GM06990 (cell line): ENCODE results near the gene VPS52.

Experiments used
- DNase-seq: peaks from one replicate; pipeline ENCODE4 v3.0.0-alpha.2; 2011; ENCODE audit not compliant: insufficient read length; ENCODE audit errors: extremely low read depth
- H3K27me3 ChIP-seq: replicated peaks from 2 replicates; pipeline ENCODE4 v1.6.0; 2011; ENCODE audit warnings: low read length; ENCODE audit not compliant: control insufficient read depth, insufficient read depth
- H3K36me3 ChIP-seq: 2 replicates; pipeline ENCODE4 v1.5.1; 2011; ENCODE audit warnings: low read length; ENCODE audit not compliant: control insufficient read depth, insufficient read depth
- H3K4me3 ChIP-seq: replicated peaks from 2 replicates; pipeline ENCODE4 v1.5.1; 2011; ENCODE audit warnings: low read depth, mild to moderate bottlenecking, control low read depth, low read length
- TF ChIP-seq, protein P1 (sequence below): IDR thresholded peaks from 2 replicates; pipeline ENCODE4 v1.5.1; 2011; ENCODE audit warnings: low read length, control low read depth, mild to moderate bottlenecking, inconsistent platforms; ENCODE audit not compliant: insufficient read depth, poor library complexity, severe bottlenecking

The VPS52 gene

GRCh38 chr6:33297956-33298772 is 26.5 kb upstream of the VPS52 start:
- Histone ChIP-seq H3K27me3 (no peaks in the 10 kb centered on the region), H3K4me3 (peak overlapping the region; percentile 81), H3K36me3 (peaks cover 9% of the 10 kb centered on the region)
- peak; percentile 67 for DNase-seq
- TF ChIP-seq, protein P1, sequence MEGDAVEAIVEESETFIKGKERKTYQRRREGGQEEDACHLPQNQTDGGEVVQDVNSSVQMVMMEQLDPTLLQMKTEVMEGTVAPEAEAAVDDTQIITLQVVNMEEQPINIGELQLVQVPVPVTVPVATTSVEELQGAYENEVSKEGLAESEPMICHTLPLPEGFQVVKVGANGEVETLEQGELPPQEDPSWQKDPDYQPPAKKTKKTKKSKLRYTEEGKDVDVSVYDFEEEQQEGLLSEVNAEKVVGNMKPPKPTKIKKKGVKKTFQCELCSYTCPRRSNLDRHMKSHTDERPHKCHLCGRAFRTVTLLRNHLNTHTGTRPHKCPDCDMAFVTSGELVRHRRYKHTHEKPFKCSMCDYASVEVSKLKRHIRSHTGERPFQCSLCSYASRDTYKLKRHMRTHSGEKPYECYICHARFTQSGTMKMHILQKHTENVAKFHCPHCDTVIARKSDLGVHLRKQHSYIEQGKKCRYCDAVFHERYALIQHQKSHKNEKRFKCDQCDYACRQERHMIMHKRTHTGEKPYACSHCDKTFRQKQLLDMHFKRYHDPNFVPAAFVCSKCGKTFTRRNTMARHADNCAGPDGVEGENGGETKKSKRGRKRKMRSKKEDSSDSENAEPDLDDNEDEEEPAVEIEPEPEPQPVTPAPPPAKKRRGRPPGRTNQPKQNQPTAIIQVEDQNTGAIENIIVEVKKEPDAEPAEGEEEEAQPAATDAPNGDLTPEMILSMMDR, result peak; percentile 15

GRCh38 chr6:33297406-33297955 is 25.8 kb upstream of the VPS52 start:
- peak overlapping the region; percentile 81 for H3K4me3 ChIP-seq
- DNase-seq, result no peak
- H3K36me3 ChIP-seq, result peaks cover 10% of the 10 kb centered on the region
- TF ChIP-seq, protein P1, result no peak
- H3K27me3 ChIP-seq, result no peaks in the 10 kb centered on the region

- H3K4me3 ChIP-seq, result peak overlapping the region; percentile 81; the same call in 1 of the 2 replicates
- no peaks in the 10 kb centered on the region for H3K27me3 ChIP-seq
- TF ChIP-seq, protein P1, result no peak
- peaks cover 10% of the 10 kb centered on the region for H3K36me3 ChIP-seq
- DNase-seq, result no peak
Observed at GRCh38 chr6:33296797-33297405, 25.2 kb upstream of the VPS52 start.

- no peak overlapping the region for H3K4me3 ChIP-seq
- H3K36me3 ChIP-seq, result peaks cover 10% of the 10 kb centered on the region
- TF ChIP-seq, protein P1, result no peak
- no peak for DNase-seq
- H3K27me3 ChIP-seq, result no peaks in the 10 kb centered on the region
Observed at GRCh38 chr6:33295621-33296369, 24.1 kb upstream of the VPS52 start.

GRCh38 chr6:33294086-33294823 is 22.6 kb upstream of the VPS52 start:
- H3K4me3 ChIP-seq, result no peak overlapping the region
- H3K27me3 ChIP-seq, result no peaks in the 10 kb centered on the region
- TF ChIP-seq, protein P1, result no peak
- no peak for DNase-seq
- peaks cover 10% of the 10 kb centered on the region for H3K36me3 ChIP-seq
